Hematopoietic multipotent progenitor cell treated with erythropoietin and hydrocortisone succinate and interleukin-3 and kit ligand, for 17 days (in vitro differentiated cells): ENCODE data around the gene NFATC1.
"Not testable (repeated sequence)": the region's sequence is repeated elsewhere in the genome, so short reads cannot be mapped to it uniquely, and the experiment has no call there.

Experiments
- DNase-seq: peaks from one replicate; pipeline ENCODE4 v3.0.0-alpha.2; 2015; ENCODE audit warnings: low spot score

The NFATC1 gene

GRCh38 chr18:79375441-79376154, 20.1 kb upstream of the NFATC1 start:
- DNase-seq, result no peak

GRCh38 chr18:79376661-79377060, 19.1 kb upstream of the NFATC1 start:
- DNase-seq, result not testable (repeated sequence)

- DNase-seq, result no peak
Observed at GRCh38 chr18:79377187-79377891, 18.4 kb upstream of the NFATC1 start.

GRCh38 chr18:79378536-79379250, 17.0 kb upstream of the NFATC1 start:
- peak; percentile 67 for DNase-seq

GRCh38 chr18:79379251-79379905, 16.4 kb upstream of the NFATC1 start:
- no peak for DNase-seq

GRCh38 chr18:79379931-79380815, 15.6 kb upstream of the NFATC1 start:
- DNase-seq, result no peak

- DNase-seq, result peak; percentile 68
Observed at GRCh38 chr18:79380816-79381806, 14.6 kb upstream of the NFATC1 start.

GRCh38 chr18:79381811-79382311, 13.9 kb upstream of the NFATC1 start:
- DNase-seq, result no peak

- DNase-seq, result no peak
Observed at GRCh38 chr18:79382681-79383387, 12.9 kb upstream of the NFATC1 start.

- no peak for DNase-seq
Observed at GRCh38 chr18:79383388-79384056, 12.2 kb upstream of the NFATC1 start.

GRCh38 chr18:79384151-79384807, 11.5 kb upstream of the NFATC1 start:
- DNase-seq, result no peak

- no peak for DNase-seq
Observed at GRCh38 chr18:79384834-79385233, 10.9 kb upstream of the NFATC1 start.

- no peak for DNase-seq
Observed at GRCh38 chr18:79385326-79385707, 10.4 kb upstream of the NFATC1 start.

GRCh38 chr18:79385708-79386341, 9.9 kb upstream of the NFATC1 start:
- DNase-seq, result no peak

- DNase-seq, result no peak
Observed at GRCh38 chr18:79386547-79386946, 9.2 kb upstream of the NFATC1 start.

GRCh38 chr18:79387214-79387613, 8.5 kb upstream of the NFATC1 start:
- DNase-seq, result no peak

- DNase-seq, result no peak
Observed at GRCh38 chr18:79387615-79388014, 8.1 kb upstream of the NFATC1 start.

GRCh38 chr18:79388043-79388442, 7.7 kb upstream of the NFATC1 start:
- no peak for DNase-seq
